ENCODE measurements around the gene KATNAL2. TPM values are rescaled to one million over a fixed set of nuclear protein-coding genes. Genes with fewer than 3 reads are reported as not detected.

Gene KATNAL2
- 1 to 10 TPM in 1 of 3 donors, under 1 TPM in 2; 0.45 to 1.2 (median 0.52) TPM for total RNA-seq
- 1.4 TPM for total RNA-seq (2013)

- H3K27ac Mint-ChIP-seq, result peak within 1 kb of the TSS; percentile 80 to 86
- no peaks in the 10 kb centered on the region for H3K9me3 Mint-ChIP-seq
- H3K27me3 Mint-ChIP-seq (ENCODE audit: low read depth in 2 of 2), result no peaks in the 10 kb centered on the region
- WGBS (ENCODE audit: insufficient coverage), result under 1% methylated on average over 106 of the region's 107 CpGs
- H3K4me3 Mint-ChIP-seq, result peak within 1 kb of the TSS; percentile 81
- H3K27me3 ChIP-seq (ENCODE audit: control insufficient read depth, insufficient read depth, low read length), result no peaks in the 10 kb centered on the region
- peaks cover 13% of the 10 kb centered on the region for H3K4me1 ChIP-seq (ENCODE audit: control insufficient read depth, insufficient read depth, low read length)
- no peaks in the 10 kb centered on the region for H3K36me3 ChIP-seq (ENCODE audit: control insufficient read depth, insufficient read depth, low read length)
- ATAC-seq (peak; percentile 78 to 89 (median 82)), DNase-seq (peak; percentile 73 to 87)
- H3K4me1 Mint-ChIP-seq, result peaks cover 37 to 43% of the 10 kb centered on the region in 2 donors
- peak within 1 kb of the TSS; percentile 70 for H3K27ac ChIP-seq (ENCODE audit: low read length)
- intact Hi-C loops (cut with micrococcal nuclease), result no loop called here
- peak within 1 kb of the TSS; percentile 84 for H3K4me3 ChIP-seq (ENCODE audit: low read length)
- H3K36me3 Mint-ChIP-seq, result no peaks in the 10 kb centered on the region
- no peak for TF ChIP-seq CTCF (IDR thresholded peaks at IDR 0.05)
- H3K9me3 ChIP-seq (ENCODE audit: control insufficient read depth, insufficient read depth, low read length), result no peaks in the 10 kb centered on the region
These were observed at the start of gene KATNAL2, which contains the start of gene PIAS2 for GRCh38 chr18:46917108-46917802. Gene KATNAL2 (plus strand): TSS chr18:46917602. CDS start chr18:46946873, 29,271 bp downstream. Gene PIAS2 (minus strand): TSS chr18:46917507. CDS start chr18:46917345, 162 bp downstream.

GRCh38 chr18:46868169-46868921, 49.1 kb upstream of the KATNAL2 start:
- WGBS (ENCODE audit: insufficient coverage), result 97% methylated on average over 11 of the region's 11 CpGs
- no peak overlapping the region for H3K27ac Mint-ChIP-seq
- peaks cover 21 to 50% of the 10 kb centered on the region in 2 donors for H3K4me1 Mint-ChIP-seq
- peaks cover 8% of the 10 kb centered on the region for H3K36me3 Mint-ChIP-seq
- Histone ChIP-seq H3K27me3 (ENCODE audit: control insufficient read depth, insufficient read depth, low read length) (no peaks in the 10 kb centered on the region), H3K27ac (ENCODE audit: low read length) (no peak overlapping the region), H3K4me1 (ENCODE audit: control insufficient read depth, insufficient read depth, low read length) (no peaks in the 10 kb centered on the region), H3K36me3 (ENCODE audit: control insufficient read depth, insufficient read depth, low read length) (peaks cover 3% of the 10 kb centered on the region), H3K4me3 (ENCODE audit: low read length) (no peak overlapping the region), H3K9me3 (ENCODE audit: control insufficient read depth, insufficient read depth, low read length) (peaks cover 10% of the 10 kb centered on the region)
- intact Hi-C loops (cut with micrococcal nuclease), result no loop called here
- TF ChIP-seq CTCF (IDR thresholded peaks at IDR 0.05), result no peak
- peaks cover 0 to 5% of the 10 kb centered on the region in 2 donors for H3K9me3 Mint-ChIP-seq
- no peak for ATAC-seq
- no peak overlapping the region for H3K4me3 Mint-ChIP-seq
- H3K27me3 Mint-ChIP-seq (ENCODE audit: low read depth in 2 of 2), result no peaks in the 10 kb centered on the region
- no peak for DNase-seq

GRCh38 chr18:46877329-46877987, 39.9 kb upstream of the KATNAL2 start:
- TF ChIP-seq CTCF (IDR thresholded peaks at IDR 0.05), result no peak
- no peaks in the 10 kb centered on the region for H3K4me1 ChIP-seq (ENCODE audit: control insufficient read depth, insufficient read depth, low read length)
- H3K4me3 ChIP-seq (ENCODE audit: low read length), result no peak overlapping the region
- Mint-ChIP-seq H3K36me3 (peaks cover 39% of the 10 kb centered on the region), H3K27ac (no peak overlapping the region), H3K4me3 (no peak overlapping the region), H3K4me1 (peaks cover 30 to 32% of the 10 kb centered on the region in 2 donors), H3K9me3 (peaks cover 7 to 14% of the 10 kb centered on the region in 2 donors), H3K27me3 (ENCODE audit: low read depth in 2 of 2) (no peaks in the 10 kb centered on the region)
- ATAC-seq (no peak), DNase-seq (no peak)
- no peaks in the 10 kb centered on the region for H3K27me3 ChIP-seq (ENCODE audit: control insufficient read depth, insufficient read depth, low read length)
- no peak overlapping the region for H3K27ac ChIP-seq (ENCODE audit: low read length)
- H3K36me3 ChIP-seq (ENCODE audit: control insufficient read depth, insufficient read depth, low read length), result peaks cover 6% of the 10 kb centered on the region
- H3K9me3 ChIP-seq (ENCODE audit: control insufficient read depth, insufficient read depth, low read length), result peaks cover 14% of the 10 kb centered on the region
- intact Hi-C loops (cut with micrococcal nuclease), result no loop called here
- 88% methylated on average over 15 of the region's 15 CpGs for WGBS (ENCODE audit: insufficient coverage)
